Activated CD4-positive, alpha-beta T cell treated with anti-CD3 and anti-CD28 coated beads, Interleukin-2, amount 50 U/mL, for 48 hours (primary cell): ENCODE data around the gene RABGAP1L.
"Not testable (repeated sequence)": the region's sequence is repeated elsewhere in the genome, so short reads cannot be mapped to it uniquely, and the experiment has no call there.

ENCODE experiments used
- DNase-seq, 2 experiments: peaks; one replicate each; pipeline ENCODE4 v3.0.0-alpha.2; 2020

RABGAP1L gene

GRCh38 chr1:174204697-174205308 lies 45.5 kb downstream of the RABGAP1L start:
- DNase-seq = peak in 1 of 2 experiments; percentile 18

GRCh38 chr1:174206148-174206836 lies 47.0 kb downstream of the RABGAP1L start:
- DNase-seq = no peak

- DNase-seq = peak; percentile 13 to 36
These were observed 50.2 kb downstream of the RABGAP1L start for GRCh38 chr1:174209347-174210187.

- no peak for DNase-seq
These were observed 52.2 kb downstream of the RABGAP1L start for GRCh38 chr1:174211486-174211885.

- DNase-seq = no peak
These were observed 56.4 kb downstream of the RABGAP1L start for GRCh38 chr1:174215766-174216165.

GRCh38 chr1:174217248-174217647 lies 57.9 kb downstream of the RABGAP1L start:
- no peak for DNase-seq

GRCh38 chr1:174217787-174218574 lies 58.7 kb downstream of the RABGAP1L start:
- no peak for DNase-seq

GRCh38 chr1:174218983-174219382 lies 59.7 kb downstream of the RABGAP1L start:
- DNase-seq = no peak

GRCh38 chr1:174219606-174220370 lies 60.5 kb downstream of the RABGAP1L start:
- DNase-seq = no peak

GRCh38 chr1:174221681-174222080 lies 62.4 kb downstream of the RABGAP1L start:
- no peak for DNase-seq

- DNase-seq = no peak
These were observed 63.0 kb downstream of the RABGAP1L start for GRCh38 chr1:174222166-174222949.

GRCh38 chr1:174224641-174225040 lies 65.3 kb downstream of the RABGAP1L start:
- no peak for DNase-seq

GRCh38 chr1:174225499-174226204 lies 66.3 kb downstream of the RABGAP1L start:
- no peak for DNase-seq

GRCh38 chr1:174230399-174230798 lies 71.1 kb downstream of the RABGAP1L start:
- no peak for DNase-seq

GRCh38 chr1:174232761-174233160 lies 73.4 kb downstream of the RABGAP1L start:
- no peak for DNase-seq

- not testable (repeated sequence) for DNase-seq
These were observed 79.7 kb downstream of the RABGAP1L start for GRCh38 chr1:174238845-174239501.

GRCh38 chr1:174239541-174239940 lies 80.2 kb downstream of the RABGAP1L start:
- DNase-seq = no peak

GRCh38 chr1:174242856-174243255 lies 83.5 kb downstream of the RABGAP1L start:
- DNase-seq = no peak

- no peak for DNase-seq
These were observed 84.2 kb downstream of the RABGAP1L start for GRCh38 chr1:174243451-174244000.

- no peak for DNase-seq
These were observed 84.7 kb downstream of the RABGAP1L start for GRCh38 chr1:174244017-174244416.
